K562 (cell line): ENCODE data around the gene YJU2. TPM values are rescaled to one million over a fixed set of nuclear protein-coding genes. Genes with fewer than 3 reads are reported as not detected.
A peak's percentile ranks its signal among the peaks of the same experiment; 100 is the strongest.

ENCODE experiments used
- ARNT ChIP-seq, 2 experiments: fragments of 450-650 bp; IDR thresholded peaks; 2 replicates each; pipeline ENCODE4 v1.6.1; 2016; ENCODE audit warnings: mild to moderate bottlenecking in 1 of 2
- DACH1 ChIP-seq: fragments of 450-650 bp; IDR thresholded peaks from 2 replicates; pipeline ENCODE4 v1.6.1; 2018; ENCODE audit not compliant: partially characterized antibody
- EGR1 ChIP-seq: fragments of 450-650 bp; conservative IDR thresholded peaks from 2 replicates; pipeline ENCODE4 v1.6.1; 2017; ENCODE audit warnings: mild to moderate bottlenecking
- EHMT2 ChIP-seq: fragments of 450-650 bp; IDR thresholded peaks from 2 replicates; pipeline ENCODE4 v1.6.1; 2018; ENCODE audit warnings: antibody characterized with exemption
- EWSR1 ChIP-seq: fragments of 450-650 bp; IDR thresholded peaks from 2 replicates; pipeline ENCODE4 v1.6.1; 2018; ENCODE audit warnings: borderline replicate concordance, mild to moderate bottlenecking, low read depth, moderate library complexity; ENCODE audit not compliant: partially characterized antibody
- HDAC2 ChIP-seq: fragments of 450-650 bp; IDR thresholded peaks from 2 replicates; pipeline ENCODE4 v1.6.1; 2016; ENCODE audit warnings: mild to moderate bottlenecking
- KDM1A ChIP-seq, 2 experiments: fragments of 450-650 bp; IDR thresholded peaks; 2 replicates each; pipeline ENCODE4 v1.6.1; 2016; ENCODE audit warnings: mild to moderate bottlenecking in 2 of 2
- MAZ ChIP-seq, 2 experiments: fragments of 450-650 bp in 1 of 2; sonication (generic) in 1 of 2; formaldehyde crosslinking; IDR thresholded peaks in 1 of 2; conservative IDR thresholded peaks in 1 of 2; 2 replicates each; pipeline versions ENCODE4 v1.4.0 to v1.5.0; 2020; ENCODE audit warnings: mild to moderate bottlenecking in 1 of 2, missing genetic modification reagents in 1 of 2
- NRF1 ChIP-seq, 2 experiments: fragments of 450-650 bp; IDR thresholded peaks in 1 of 2; conservative IDR thresholded peaks in 1 of 2; 2 replicates each; pipeline ENCODE4 v1.6.1; 2014; ENCODE audit warnings: mild to moderate bottlenecking in 2 of 2
- RBM25 ChIP-seq: fragments of 200-400 bp; formaldehyde crosslinking; IDR thresholded peaks from 2 replicates; pipeline ENCODE4 v1.6.1; 2018; ENCODE audit warnings: low read length, low read depth, moderate library complexity; ENCODE audit not compliant: severe bottlenecking
- SMARCA5 ChIP-seq: fragments of 450-650 bp; IDR thresholded peaks from 2 replicates; pipeline ENCODE4 v1.6.1; 2016
- SPI1 ChIP-seq: IDR thresholded peaks from 2 replicates; pipeline ENCODE4 v1.6.1; 2011; ENCODE audit warnings: low read depth, low read length, control low read depth, borderline replicate concordance
- TEAD1 ChIP-seq, 2 experiments: fragments of 450-650 bp in 1 of 2; sonication (generic) in 1 of 2; formaldehyde crosslinking; IDR thresholded peaks; 2 replicates each; pipeline versions ENCODE4 v1.4.0 to v1.8.0; 2020 to 2022; ENCODE audit warnings: mild to moderate bottlenecking in 2 of 2, missing genetic modification reagents in 1 of 2
- ZBTB7A ChIP-seq: IDR thresholded peaks from 2 replicates; pipeline ENCODE4 v1.6.1; 2011; ENCODE audit warnings: low read depth, mild to moderate bottlenecking, low read length, moderate library complexity, borderline replicate concordance; ENCODE audit not compliant: control insufficient read depth
- ZKSCAN1 ChIP-seq: fragments of 150-350 bp; IDR thresholded peaks from 2 replicates; pipeline ENCODE4 v1.6.1; 2016; ENCODE audit warnings: low read depth, low read length
- ZNF24 ChIP-seq: fragments of 450-650 bp; IDR thresholded peaks from 2 replicates; pipeline ENCODE4 v1.6.1; 2016
- ZNF263 ChIP-seq: sonication (generic); formaldehyde crosslinking; IDR thresholded peaks from 2 replicates; pipeline ENCODE4 v1.8.0; 2022; ENCODE audit warnings: mild to moderate bottlenecking, missing genetic modification reagents, borderline replicate concordance
- ZNF561 ChIP-seq: fragments of 450-650 bp; formaldehyde crosslinking; conservative IDR thresholded peaks from 2 replicates; pipeline ENCODE4 v1.4.0; 2020; ENCODE audit warnings: mild to moderate bottlenecking, moderate library complexity
- polyA plus RNA-seq, 8 experiments: library from polyadenylated mRNA; depleted of rRNA in 4 of 8; stranded (reverse) in 5 of 8; unstranded in 3 of 8; fragments of >200 nt; fragmentation: Nextera tagmentation in 2 of 8; fragmentation: Illumina TruSeq in 1 of 8; extraction: Ambion mirVana in 2 of 8; extraction: Trizol in 1 of 8; gene quantifications; 2 replicates each; pipeline versions ENCODE4 v1.2.1 to v1.2.3, GENCODE V29; 2011 to 2014; ENCODE audit warnings: inconsistent platforms in 1 of 8, missing spikeins in 1 of 8
- total RNA-seq, 7 experiments: library from RNA; depleted of rRNA in 6 of 7; stranded (reverse); fragments of >200 nt in 6 of 7; fragmentation: Illumina TruSeq in 2 of 7; extraction: Trizol in 2 of 7; gene quantifications; 2 replicates each; pipeline versions ENCODE4 v1.2.1 to v1.2.3, GENCODE V29; 2011 to 2021; ENCODE audit warnings: low replicate concordance in 1 of 7
- TF ChIP-seq, protein P1 (sequence below): fragments of 250-450 bp; sonication (Bioruptor Pico); IDR thresholded peaks from 2 replicates; pipeline ENCODE4 v1.8.0; 2022; ENCODE audit warnings: inconsistent platforms, mild to moderate bottlenecking, moderate library complexity, borderline replicate concordance
- TF ChIP-seq, protein P2 (sequence below), 2 experiments: fragments of 450-650 bp in 1 of 2; sonication (generic) in 1 of 2; formaldehyde crosslinking in 1 of 2; IDR thresholded peaks in 1 of 2; conservative IDR thresholded peaks in 1 of 2; 2 replicates each; pipeline versions ENCODE4 v1.6.1 to v1.8.1; 2016 to 2023; ENCODE audit warnings: mild to moderate bottlenecking in 2 of 2, moderate library complexity in 2 of 2, inconsistent platforms in 1 of 2, missing genetic modification reagents in 1 of 2
- TF ChIP-seq, protein P3 (sequence below): fragments of 450-650 bp; IDR thresholded peaks from one replicate; pipeline ENCODE4 v1.6.1; 2018; ENCODE audit warnings: mild to moderate bottlenecking, moderate library complexity; ENCODE audit not compliant: partially characterized antibody
- TF ChIP-seq, protein P4 (sequence below): fragments of 450-650 bp; IDR thresholded peaks from 2 replicates; pipeline ENCODE4 v1.6.1; 2016; ENCODE audit warnings: antibody characterized with exemption

YJU2 gene
- total and polyA plus RNA-seq, 9 of the 15 experiments (the other 6 are each of a cell fraction or from before 2014, with no cell fraction given) = 0.41 to 34.9 (median 19.3) TPM

DNA sequence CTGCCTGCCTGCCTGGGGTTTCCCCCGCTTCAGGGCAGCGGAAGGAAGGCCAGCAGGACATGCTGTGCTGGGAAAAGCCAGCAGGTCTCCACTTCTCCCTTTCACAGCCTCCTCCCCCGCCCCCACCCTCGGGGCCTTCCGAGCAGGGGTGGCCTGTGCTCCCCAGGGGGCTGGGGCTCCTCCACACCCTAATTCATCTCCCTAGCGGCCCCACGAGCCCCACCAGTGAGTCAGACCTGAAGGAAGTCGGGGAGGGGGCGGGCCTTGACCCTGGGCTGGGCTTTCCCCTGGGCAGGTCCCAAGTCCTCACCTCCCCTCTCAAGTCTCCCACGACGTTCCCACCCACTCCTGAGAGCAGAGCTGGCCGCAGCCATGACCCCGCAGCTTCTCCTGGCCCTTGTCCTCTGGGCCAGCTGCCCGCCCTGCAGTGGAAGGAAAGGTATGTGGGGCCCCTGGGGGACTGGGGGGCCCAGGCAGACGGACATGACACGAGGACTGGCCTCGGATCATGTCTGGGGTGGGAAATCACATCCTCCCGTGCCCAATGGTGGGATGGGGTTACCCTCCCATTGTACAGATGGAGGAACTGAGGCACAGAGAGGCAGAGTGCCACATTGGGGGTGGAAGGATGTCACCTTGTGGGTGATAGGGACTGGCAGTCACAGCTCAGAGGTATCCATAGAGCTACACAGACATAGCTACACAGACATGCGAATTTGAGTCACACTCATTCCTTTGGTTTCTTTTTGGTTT, 17.5 kb upstream of the YJU2 start, which contains the start of gene EBI3 (continued):
- TF ChIP-seq ZKSCAN1 (no peak), MAZ (CRISPR knock-in tag; conservative IDR thresholded peaks at IDR 0.05 in 1 of 2, IDR thresholded peaks at IDR 0.05 in 1 of 2) (peak in 1 of 2 experiments; percentile 81; a peak in 2 of 4 replicates), ZNF263 (CRISPR knock-in tag) (peak; percentile 98), NRF1 (conservative IDR thresholded peaks at IDR 0.05 in 1 of 2, IDR thresholded peaks at IDR 0.05 in 1 of 2) (no peak), HDAC2 (peak; percentile 26; the same call in 1 of the 2 replicates), SPI1 (0 out of 2 replicates have a peak, but pooled peaks have one; percentile 25), TEAD1 (CRISPR knock-in tag; IDR thresholded peaks at IDR 0.05) (no peak), EGR1 (peak; percentile 78), KDM1A (IDR thresholded peaks at IDR 0.05) (peak; percentile 67 to 81; a peak in 3 of 4 replicates), ZBTB7A (peak; percentile 75; the same call in 1 of the 2 replicates), EWSR1 (no peak), RBM25 (peak; percentile 28), SMARCA5 (0 out of 2 replicates have a peak, but pooled peaks have one; percentile 35), ZNF561 (CRISPR knock-in tag) (no peak), EHMT2 (no peak), ZNF24 (0 out of 2 replicates have a peak, but pooled peaks have one; percentile 15), ARNT (IDR thresholded peaks at IDR 0.05) (no peak), DACH1 (no peak)
- TF ChIP-seq, protein P1, sequence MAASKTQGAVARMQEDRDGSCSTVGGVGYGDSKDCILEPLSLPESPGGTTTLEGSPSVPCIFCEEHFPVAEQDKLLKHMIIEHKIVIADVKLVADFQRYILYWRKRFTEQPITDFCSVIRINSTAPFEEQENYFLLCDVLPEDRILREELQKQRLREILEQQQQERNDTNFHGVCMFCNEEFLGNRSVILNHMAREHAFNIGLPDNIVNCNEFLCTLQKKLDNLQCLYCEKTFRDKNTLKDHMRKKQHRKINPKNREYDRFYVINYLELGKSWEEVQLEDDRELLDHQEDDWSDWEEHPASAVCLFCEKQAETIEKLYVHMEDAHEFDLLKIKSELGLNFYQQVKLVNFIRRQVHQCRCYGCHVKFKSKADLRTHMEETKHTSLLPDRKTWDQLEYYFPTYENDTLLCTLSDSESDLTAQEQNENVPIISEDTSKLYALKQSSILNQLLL = no peak
- TF ChIP-seq, protein P2, sequence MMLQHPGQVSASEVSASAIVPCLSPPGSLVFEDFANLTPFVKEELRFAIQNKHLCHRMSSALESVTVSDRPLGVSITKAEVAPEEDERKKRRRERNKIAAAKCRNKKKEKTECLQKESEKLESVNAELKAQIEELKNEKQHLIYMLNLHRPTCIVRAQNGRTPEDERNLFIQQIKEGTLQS (IDR thresholded peaks at IDR 0.05) = 0 out of 2 replicates have a peak, but pooled peaks have one; percentile 13
- TF ChIP-seq, protein P2 (CRISPR knock-in tag; conservative IDR thresholded peaks at IDR 0.05) = no peak
- TF ChIP-seq, protein P3, sequence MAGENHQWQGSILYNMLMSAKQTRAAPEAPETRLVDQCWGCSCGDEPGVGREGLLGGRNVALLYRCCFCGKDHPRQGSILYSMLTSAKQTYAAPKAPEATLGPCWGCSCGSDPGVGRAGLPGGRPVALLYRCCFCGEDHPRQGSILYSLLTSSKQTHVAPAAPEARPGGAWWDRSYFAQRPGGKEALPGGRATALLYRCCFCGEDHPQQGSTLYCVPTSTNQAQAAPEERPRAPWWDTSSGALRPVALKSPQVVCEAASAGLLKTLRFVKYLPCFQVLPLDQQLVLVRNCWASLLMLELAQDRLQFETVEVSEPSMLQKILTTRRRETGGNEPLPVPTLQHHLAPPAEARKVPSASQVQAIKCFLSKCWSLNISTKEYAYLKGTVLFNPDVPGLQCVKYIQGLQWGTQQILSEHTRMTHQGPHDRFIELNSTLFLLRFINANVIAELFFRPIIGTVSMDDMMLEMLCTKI = no peak
- TF ChIP-seq, protein P4, sequence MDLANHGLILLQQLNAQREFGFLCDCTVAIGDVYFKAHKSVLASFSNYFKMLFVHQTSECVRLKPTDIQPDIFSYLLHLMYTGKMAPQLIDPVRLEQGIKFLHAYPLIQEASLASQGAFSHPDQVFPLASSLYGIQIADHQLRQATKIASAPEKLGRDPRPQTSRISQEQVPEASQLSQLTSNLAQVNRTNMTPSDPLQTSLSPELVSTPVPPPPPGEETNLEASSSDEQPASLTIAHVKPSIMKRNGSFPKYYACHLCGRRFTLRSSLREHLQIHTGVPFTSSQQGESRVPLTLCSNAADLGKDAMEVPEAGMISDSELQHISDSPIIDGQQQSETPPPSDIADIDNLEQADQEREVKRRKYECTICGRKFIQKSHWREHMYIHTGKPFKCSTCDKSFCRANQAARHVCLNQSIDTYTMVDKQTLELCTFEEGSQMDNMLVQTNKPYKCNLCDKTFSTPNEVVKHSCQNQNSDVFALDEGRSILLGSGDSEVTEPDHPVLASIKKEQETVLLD = peak; percentile 18; the same call in 1 of the 2 replicates
